VCaP (cell line): ENCODE results near the gene RPS28.
A peak's percentile ranks its signal among the peaks of the same experiment; 100 is the strongest.

Experiments used
- H3K27ac ChIP-seq: fragments of 450-650 bp; 2 replicates; pipeline ENCODE4 v1.5.1; 2017
- TF ChIP-seq, protein P1 (sequence below): fragments of 450-650 bp; conservative IDR thresholded peaks from 2 replicates; pipeline ENCODE4 v1.5.1; 2017; ENCODE audit warnings: mild to moderate bottlenecking, moderate library complexity

Gene RPS28

DNA sequence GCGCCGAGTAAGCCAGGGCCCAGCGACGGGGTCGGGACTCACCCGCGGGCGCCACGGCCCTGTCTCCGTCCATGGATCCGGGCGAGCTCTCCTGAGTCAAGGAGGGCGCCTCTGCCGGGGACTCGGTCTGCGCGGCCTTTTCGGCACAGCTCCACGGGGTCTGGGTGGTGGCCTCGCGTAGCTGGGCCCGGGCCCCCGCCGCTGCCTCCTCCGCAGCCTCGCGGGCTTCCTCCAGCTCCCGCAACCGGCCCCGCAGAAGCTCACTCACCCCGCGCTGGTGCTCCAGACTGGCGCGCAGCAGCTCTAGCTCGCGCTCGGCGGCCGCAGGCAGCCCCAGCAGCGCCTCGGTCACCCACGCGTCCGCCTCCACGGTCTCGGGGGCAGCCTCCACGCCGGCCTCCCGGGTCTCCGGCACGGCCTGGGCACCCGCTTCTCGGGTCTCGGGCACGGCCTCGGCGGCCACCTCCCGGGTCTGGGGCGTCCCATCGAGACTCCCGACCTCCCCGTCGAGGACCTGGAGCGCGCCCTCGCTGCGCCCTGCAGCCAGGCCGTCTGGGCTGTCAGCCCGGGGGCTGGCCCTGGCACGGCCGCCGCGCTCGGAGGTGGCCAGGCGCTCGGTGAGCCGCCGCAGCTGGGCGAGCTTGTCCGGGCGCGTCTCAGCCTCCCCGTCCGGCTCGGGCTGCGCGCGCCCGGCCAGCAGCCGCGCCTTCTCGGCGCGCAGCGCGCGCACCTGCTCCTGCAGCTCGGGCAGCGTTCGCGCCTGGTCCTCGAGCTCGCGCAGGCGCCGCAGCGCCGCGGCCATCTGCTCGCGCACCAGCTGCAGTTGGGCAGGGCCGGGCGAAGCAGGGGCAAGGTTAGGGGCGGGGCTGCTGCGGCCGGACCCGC, 13.4 kb downstream of the RPS28 start:
- H3K27ac ChIP-seq: no peak overlapping the region

GRCh38 chr19:8335343-8336071, 14.2 kb downstream of the RPS28 start:
- TF ChIP-seq, protein P1, sequence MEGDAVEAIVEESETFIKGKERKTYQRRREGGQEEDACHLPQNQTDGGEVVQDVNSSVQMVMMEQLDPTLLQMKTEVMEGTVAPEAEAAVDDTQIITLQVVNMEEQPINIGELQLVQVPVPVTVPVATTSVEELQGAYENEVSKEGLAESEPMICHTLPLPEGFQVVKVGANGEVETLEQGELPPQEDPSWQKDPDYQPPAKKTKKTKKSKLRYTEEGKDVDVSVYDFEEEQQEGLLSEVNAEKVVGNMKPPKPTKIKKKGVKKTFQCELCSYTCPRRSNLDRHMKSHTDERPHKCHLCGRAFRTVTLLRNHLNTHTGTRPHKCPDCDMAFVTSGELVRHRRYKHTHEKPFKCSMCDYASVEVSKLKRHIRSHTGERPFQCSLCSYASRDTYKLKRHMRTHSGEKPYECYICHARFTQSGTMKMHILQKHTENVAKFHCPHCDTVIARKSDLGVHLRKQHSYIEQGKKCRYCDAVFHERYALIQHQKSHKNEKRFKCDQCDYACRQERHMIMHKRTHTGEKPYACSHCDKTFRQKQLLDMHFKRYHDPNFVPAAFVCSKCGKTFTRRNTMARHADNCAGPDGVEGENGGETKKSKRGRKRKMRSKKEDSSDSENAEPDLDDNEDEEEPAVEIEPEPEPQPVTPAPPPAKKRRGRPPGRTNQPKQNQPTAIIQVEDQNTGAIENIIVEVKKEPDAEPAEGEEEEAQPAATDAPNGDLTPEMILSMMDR: no peak
- H3K27ac ChIP-seq: no peak overlapping the region

More for the DNA sequence above, 13.4 kb downstream of the RPS28 start:
- TF ChIP-seq, protein P1: 0 out of 2 replicates have a peak, but pooled peaks have one; percentile 8

DNA sequence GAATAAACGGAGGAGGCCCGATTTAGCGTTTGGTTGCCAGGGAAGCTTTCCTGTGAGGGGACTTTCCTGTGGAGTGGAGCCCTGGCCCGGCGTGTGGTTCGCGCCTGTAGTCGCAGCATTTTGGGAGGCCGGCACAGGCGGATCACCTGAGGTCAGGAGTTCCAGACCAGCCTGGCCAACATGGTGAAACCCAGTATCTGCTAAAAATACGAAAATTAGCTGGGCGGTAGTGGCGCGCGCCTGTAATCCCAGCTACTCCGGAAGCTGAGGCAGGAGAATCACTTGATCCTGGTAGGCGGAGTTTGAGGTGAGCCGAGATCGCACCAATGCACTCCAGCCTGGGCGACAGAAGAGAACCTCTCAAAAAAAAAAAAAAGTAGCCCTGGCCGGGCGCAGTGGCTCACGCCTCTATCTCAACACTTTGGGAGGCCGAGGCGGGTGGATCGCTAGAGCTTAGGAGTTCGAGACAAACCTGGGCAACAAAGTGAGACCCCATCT, 14.8 kb downstream of the RPS28 start:
- TF ChIP-seq, protein P1: no peak

DNA sequence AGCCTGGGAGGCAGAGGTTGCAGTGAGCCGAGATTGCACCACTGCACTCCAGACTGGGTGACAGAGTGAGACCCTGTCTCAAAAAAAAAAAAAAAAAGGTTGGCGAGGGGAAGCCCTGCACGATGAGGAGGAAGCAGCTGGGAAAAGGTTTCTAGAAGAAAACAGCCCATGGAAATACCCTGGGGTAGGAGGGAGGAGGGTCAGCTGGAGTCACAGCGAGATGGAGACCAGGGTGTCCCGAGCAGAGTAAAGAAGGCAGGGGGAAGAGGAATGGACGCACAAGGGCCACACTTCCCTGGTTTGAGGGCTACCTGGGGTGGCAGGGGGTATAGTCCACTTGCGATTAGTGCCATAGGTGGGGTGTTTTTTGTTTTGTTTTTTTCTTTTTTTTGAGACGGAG, 15.4 kb downstream of the RPS28 start:
- H3K27ac ChIP-seq: no peak overlapping the region
- TF ChIP-seq, protein P1: no peak

More for the DNA sequence above, 14.8 kb downstream of the RPS28 start:
- no peak overlapping the region for H3K27ac ChIP-seq

- H3K27ac ChIP-seq: no peak overlapping the region
- TF ChIP-seq, protein P1: no peak
Observed at GRCh38 chr19:8337728-8338127, 16.4 kb downstream of the RPS28 start.

DNA sequence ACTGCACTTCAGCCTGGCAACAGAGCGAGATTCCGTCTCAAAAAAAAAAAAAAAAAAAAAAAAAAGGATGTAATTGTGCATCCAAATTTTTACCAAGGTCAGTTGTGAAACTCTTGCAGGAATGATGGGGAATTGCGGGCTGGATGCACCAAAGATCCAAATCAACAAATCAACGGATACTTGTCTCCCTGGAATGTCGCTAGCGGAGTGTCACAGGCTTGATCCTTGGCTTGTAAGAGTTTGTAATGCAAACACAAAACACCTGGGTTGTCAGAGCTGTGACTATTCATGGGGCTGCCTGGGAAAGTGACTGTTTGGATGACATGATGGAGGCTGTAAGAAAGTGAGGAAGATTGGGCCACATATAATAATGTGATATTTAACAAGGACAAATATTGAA, 17.5 kb downstream of the RPS28 start:
- no peak overlapping the region for H3K27ac ChIP-seq
- TF ChIP-seq, protein P1: no peak
